ENCODE data around the gene EEF1AKMT3. TPM values are rescaled to one million over a fixed set of nuclear protein-coding genes. Genes with fewer than 3 reads are reported as not detected.

Gene EEF1AKMT3
- total RNA-seq, 1 donor from 2014 or later: 5.6 TPM

DNA sequence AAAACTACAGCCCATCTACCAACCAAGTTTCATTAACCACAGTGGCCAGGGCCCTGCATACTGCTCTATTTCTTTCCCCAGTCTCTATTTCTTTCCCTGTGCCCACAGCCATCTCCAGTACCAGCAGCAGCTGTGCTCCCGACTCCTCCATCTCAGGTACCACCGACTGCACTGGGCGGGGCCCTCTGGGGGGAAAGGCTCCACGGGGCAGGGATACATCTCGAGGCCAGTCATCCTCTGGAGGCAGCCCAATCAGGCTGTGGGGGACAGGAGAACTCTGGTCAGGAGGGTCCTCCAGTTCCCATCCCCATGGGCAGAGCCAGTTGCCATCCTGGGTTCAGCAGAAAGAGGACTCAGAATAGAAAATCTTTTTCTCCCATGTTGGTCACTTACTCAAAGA lies 23.4 kb upstream of the EEF1AKMT3 start:
- H3K4me1 Mint-ChIP-seq (ENCODE audit: low read depth): peaks cover 27% of the 10 kb centered on the region
- peaks cover 3% of the 10 kb centered on the region for H3K27me3 Mint-ChIP-seq
- DNase-seq (ENCODE audit: low spot score, unreplicated experiment): no peak
- no peak overlapping the region for H3K4me3 Mint-ChIP-seq (ENCODE audit: low read depth)
- TF ChIP-seq, protein P1, sequence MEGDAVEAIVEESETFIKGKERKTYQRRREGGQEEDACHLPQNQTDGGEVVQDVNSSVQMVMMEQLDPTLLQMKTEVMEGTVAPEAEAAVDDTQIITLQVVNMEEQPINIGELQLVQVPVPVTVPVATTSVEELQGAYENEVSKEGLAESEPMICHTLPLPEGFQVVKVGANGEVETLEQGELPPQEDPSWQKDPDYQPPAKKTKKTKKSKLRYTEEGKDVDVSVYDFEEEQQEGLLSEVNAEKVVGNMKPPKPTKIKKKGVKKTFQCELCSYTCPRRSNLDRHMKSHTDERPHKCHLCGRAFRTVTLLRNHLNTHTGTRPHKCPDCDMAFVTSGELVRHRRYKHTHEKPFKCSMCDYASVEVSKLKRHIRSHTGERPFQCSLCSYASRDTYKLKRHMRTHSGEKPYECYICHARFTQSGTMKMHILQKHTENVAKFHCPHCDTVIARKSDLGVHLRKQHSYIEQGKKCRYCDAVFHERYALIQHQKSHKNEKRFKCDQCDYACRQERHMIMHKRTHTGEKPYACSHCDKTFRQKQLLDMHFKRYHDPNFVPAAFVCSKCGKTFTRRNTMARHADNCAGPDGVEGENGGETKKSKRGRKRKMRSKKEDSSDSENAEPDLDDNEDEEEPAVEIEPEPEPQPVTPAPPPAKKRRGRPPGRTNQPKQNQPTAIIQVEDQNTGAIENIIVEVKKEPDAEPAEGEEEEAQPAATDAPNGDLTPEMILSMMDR (IDR thresholded peaks at IDR 0.05; ENCODE audit: unreplicated experiment): no peak
- no peak overlapping the region for H3K27ac Mint-ChIP-seq
- no peaks in the 10 kb centered on the region for H3K9me3 Mint-ChIP-seq (ENCODE audit: low read depth)
- H3K36me3 Mint-ChIP-seq (ENCODE audit: insufficient read depth): peaks cover 23% of the 10 kb centered on the region

DNA sequence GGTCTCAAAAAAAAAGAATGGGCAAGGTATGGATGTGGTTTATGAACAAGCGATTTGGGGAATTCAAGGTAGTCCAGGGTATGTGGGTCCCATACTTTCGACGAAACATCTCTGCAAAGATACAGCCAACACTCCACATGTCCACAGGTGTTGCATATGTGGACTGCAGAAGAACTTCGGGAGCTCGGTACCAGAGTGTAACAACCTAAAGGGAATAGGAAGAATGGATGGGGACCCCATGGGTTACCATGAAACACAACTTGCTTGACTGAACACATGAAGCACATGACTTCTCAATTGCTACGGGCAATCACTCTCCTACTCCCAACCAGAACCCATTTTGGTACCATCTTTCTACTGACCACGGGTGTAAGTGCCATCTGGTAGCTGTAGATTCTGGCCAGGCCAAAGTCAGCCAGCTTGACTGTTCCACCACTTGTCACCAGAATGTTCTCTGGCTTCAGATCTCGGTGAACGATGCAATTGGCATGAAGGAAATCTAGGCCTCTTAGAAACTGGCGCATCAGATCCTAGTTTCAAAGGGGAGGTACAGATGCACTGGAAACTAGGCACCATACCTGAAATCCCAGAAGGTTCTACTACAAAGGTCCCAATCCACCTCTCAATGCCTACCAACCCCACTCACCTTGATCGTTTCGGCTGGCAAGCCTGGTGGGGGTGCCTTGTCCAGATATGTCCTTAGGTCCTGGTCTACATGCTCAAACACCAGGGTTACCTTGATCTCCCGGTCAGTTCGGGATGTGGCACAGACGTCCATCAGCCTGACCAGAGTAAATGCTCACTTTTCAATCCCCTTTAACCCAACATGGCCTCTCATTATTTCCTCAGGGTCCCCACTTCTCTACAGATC lies 21.6 kb upstream of the EEF1AKMT3 start:
- peaks cover 23% of the 10 kb centered on the region for H3K36me3 Mint-ChIP-seq (ENCODE audit: insufficient read depth)
- TF ChIP-seq, protein P1 (IDR thresholded peaks at IDR 0.05; ENCODE audit: unreplicated experiment): no peak
- H3K4me1 Mint-ChIP-seq (ENCODE audit: low read depth): peaks cover 28% of the 10 kb centered on the region
- no peaks in the 10 kb centered on the region for H3K9me3 Mint-ChIP-seq (ENCODE audit: low read depth)
- H3K27me3 Mint-ChIP-seq: no peaks in the 10 kb centered on the region
- H3K4me3 Mint-ChIP-seq (ENCODE audit: low read depth): peak overlapping the region; percentile 99
- peak overlapping the region; percentile 99 for H3K27ac Mint-ChIP-seq
- DNase-seq (ENCODE audit: low spot score, unreplicated experiment): no peak

DNA sequence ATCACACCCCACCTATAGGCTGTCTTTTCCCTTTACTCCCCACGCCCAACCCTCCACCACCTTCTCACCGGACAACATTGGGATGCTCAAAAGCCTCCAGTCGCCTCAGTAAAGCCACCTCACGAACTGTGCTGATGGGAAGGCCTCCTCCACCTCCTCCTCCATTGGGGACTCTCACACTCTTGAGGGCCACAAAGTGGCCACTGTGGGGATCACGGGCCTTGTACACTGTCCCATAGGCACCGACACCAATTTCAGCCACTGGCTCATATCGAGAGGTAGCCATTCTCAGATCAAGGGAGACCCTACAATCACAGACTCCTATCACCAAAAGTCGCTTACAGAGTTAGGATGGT lies 21.0 kb upstream of the EEF1AKMT3 start:
- peaks cover 31% of the 10 kb centered on the region for H3K4me1 Mint-ChIP-seq (ENCODE audit: low read depth)
- H3K27ac Mint-ChIP-seq: peak overlapping the region; percentile 99
- no peaks in the 10 kb centered on the region for H3K27me3 Mint-ChIP-seq
- peaks cover 23% of the 10 kb centered on the region for H3K36me3 Mint-ChIP-seq (ENCODE audit: insufficient read depth)
- TF ChIP-seq, protein P1 (IDR thresholded peaks at IDR 0.05; ENCODE audit: unreplicated experiment): no peak
- no peak for DNase-seq (ENCODE audit: low spot score, unreplicated experiment)
- peak overlapping the region; percentile 99 for H3K4me3 Mint-ChIP-seq (ENCODE audit: low read depth)
- H3K9me3 Mint-ChIP-seq (ENCODE audit: low read depth): no peaks in the 10 kb centered on the region

DNA sequence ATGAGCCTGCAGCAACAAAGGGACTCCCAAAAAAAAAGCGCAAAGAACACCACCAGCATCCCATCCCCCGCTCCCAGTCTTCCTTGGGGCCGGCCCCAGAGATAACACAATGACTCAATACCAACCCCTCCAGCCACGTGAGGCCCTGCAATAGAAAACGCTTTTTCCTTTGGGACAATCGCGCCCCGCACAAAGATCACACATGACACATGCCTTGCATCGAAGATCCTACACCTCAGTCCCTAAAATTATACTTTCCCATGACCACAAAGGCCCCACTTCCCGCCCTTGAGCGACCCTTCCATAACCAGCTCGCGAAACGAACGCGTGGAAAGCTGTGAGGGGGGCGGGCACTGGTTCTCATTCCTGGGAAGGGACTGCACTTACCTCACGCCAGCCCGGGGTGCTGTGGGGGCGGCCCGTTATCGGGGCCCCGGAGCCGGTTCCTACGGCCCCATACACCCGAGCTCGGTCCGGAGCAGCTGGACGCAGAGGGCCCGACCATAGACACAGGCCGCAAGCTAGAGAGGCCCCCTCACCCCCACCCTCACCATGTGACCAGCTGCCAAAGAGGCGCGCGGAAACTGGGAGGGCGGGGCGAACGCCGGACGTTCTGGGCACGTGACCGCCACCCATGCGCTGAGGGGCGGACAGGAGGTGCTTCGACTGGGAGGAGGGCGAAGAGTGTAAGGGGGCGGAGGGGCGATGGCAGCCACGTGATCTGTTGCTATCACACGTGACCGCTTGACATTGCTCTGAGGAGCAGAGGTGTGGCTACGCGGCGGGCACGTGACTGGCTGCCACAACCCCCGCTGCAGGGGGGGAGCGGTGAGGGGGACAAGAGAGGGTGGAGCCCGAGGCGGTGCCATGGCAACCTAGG lies 20.4 kb upstream of the EEF1AKMT3 start, which contains the start of gene CDK4:
TSS of gene CDK4 (minus strand) at position 523 of the 880 bp plus-strand sequence. CDS start 593 bp downstream, outside the sequence.
- H3K36me3 Mint-ChIP-seq (ENCODE audit: insufficient read depth): peaks cover 26% of the 10 kb centered on the region
- TF ChIP-seq, protein P1 (IDR thresholded peaks at IDR 0.05; ENCODE audit: unreplicated experiment): no peak
- no peaks in the 10 kb centered on the region for H3K9me3 Mint-ChIP-seq (ENCODE audit: low read depth)
- peaks cover 36% of the 10 kb centered on the region for H3K4me1 Mint-ChIP-seq (ENCODE audit: low read depth)
- DNase-seq (ENCODE audit: low spot score, unreplicated experiment): peak; percentile 96
- peak within 1 kb of the TSS; percentile 99 for H3K27ac Mint-ChIP-seq
- no peaks in the 10 kb centered on the region for H3K27me3 Mint-ChIP-seq
- H3K4me3 Mint-ChIP-seq (ENCODE audit: low read depth): peak within 1 kb of the TSS; percentile 99

DNA sequence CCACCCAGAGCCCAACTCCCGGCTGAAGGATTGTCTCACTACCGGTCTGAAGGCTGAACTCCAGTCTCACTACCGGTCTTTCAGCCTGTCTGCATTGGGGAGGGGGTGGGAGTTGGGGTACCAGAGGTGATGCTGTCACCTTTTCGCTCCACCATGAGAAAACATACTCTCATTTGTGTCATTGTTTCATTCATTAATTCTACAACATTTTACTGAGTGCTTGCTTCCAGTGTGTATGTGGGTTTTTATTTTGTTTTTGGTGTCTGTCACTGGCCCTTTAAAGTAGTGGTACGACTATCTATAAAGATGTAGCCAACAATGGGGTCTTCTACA lies 19.8 kb upstream of the EEF1AKMT3 start:
- peak overlapping the region; percentile 99 for H3K27ac Mint-ChIP-seq
- TF ChIP-seq, protein P1 (IDR thresholded peaks at IDR 0.05; ENCODE audit: unreplicated experiment): no peak

More for the DNA sequence above, 19.8 kb upstream of the EEF1AKMT3 start:
- peaks cover 22% of the 10 kb centered on the region for H3K36me3 Mint-ChIP-seq (ENCODE audit: insufficient read depth)
- no peak for DNase-seq (ENCODE audit: low spot score, unreplicated experiment)
- H3K9me3 Mint-ChIP-seq (ENCODE audit: low read depth): no peaks in the 10 kb centered on the region
- peaks cover 36% of the 10 kb centered on the region for H3K4me1 Mint-ChIP-seq (ENCODE audit: low read depth)
- peak overlapping the region; percentile 99 for H3K4me3 Mint-ChIP-seq (ENCODE audit: low read depth)
- H3K27me3 Mint-ChIP-seq: no peaks in the 10 kb centered on the region

Measured in progenitor cell of endocrine pancreas (in vitro differentiated cells).